Measurements from ENCODE around the gene MRPL58.
"Not testable (repeated sequence)": the region's sequence is repeated elsewhere in the genome, so short reads cannot be mapped to it uniquely, and the experiment has no call there.

MRPL58 gene

DNA sequence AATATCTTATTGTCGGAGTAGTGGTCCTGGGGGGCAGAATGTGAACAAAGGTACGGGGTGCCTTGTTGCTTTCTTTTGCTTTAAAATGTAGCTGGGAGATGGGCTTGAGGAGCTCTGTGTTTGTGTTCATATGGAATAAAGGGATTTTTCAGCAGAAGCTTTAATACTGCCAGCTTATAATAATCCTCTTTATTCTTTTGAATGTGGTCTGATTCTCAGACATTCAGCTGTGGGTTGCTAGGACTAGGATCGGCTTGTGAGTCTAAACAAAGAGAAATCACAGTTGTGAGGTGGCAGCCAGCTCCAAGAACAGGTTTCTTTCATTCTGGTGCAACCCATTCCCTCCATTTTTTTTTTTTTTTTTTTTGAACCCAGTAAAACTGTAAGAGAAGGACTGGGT, 7.2 kb downstream of the MRPL58 start:
- DNase-seq, result no peak

- no peak for DNase-seq
These were observed 8.1 kb downstream of the MRPL58 start for GRCh38 chr17:75020331-75021110.

DNA sequence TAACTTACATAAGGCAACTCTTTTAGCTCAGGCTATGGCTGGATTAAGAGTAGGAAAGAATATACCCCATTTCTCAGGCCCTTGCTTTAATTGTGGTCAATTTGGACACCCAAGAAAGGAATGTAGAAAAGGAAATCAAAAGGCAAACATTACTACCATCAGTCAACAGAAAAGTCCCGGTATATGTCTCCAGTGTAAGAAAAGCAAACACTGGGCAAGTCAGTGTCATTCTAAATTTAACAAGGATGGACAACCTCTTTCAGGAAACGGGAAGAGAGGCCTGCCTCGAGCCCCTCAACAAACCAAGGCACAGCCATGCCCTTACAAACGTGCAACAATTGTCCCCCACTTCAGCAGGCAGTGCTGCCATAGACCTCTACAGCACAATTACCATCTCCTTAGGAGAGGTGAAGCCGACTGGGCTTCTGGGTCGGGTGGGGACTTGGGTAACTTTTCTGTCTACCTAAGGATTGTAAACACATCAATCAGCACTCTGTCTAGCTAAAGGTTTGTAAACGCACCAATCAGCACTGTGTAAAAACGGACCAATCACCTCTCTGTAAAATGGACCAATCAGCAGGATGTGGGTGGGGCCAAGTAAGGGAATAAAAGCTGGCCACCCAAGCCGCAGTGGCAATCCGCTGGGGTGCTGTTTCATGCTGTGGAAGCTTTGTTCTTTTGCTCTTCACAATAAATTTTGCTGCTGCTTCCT, 12.4 kb downstream of the MRPL58 start:
- DNase-seq, result peak; percentile 42

GRCh38 chr17:75025398-75025734, 12.9 kb downstream of the MRPL58 start:
- DNase-seq, result not testable (repeated sequence)

DNA sequence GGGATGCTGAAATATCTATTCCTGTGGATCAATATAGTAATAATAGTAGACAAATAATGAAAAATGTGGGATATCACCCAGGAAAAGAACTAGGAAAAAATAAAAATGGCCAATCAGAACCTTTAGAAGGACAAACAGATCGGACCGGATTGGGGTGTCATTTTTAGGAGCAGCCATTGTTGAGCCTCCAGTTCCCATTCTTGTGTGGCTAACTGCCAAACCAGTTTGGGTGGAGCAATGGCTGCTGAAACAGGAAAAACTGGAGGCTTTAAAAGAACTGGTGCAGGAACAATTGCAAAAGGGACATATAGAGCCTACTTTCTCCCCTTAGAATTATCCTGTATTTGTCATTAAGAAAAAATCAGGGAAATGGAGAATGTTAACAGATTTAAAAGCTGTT, 14.2 kb downstream of the MRPL58 start:
- not testable (repeated sequence) for DNase-seq

DNA sequence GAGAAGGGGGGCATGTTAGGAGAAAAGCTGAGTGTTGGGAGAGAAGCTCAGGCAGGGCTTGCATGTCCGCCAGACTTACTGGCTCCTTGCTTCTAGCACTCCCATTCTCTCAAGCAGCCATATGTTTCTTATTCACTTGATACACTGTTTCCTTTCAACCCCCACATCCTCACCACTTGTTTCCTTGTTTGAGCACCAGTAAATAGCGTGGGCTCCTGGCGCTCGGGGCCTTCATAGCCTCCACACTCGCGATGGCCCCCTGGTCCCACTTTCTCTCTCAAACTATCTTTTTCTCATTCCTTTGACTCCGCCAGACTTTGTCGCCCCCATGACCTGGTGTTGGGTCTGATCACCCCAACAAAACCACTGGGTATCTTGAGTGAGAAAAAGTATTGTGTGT, 17.7 kb downstream of the MRPL58 start:
- DNase-seq, result no peak

DNA sequence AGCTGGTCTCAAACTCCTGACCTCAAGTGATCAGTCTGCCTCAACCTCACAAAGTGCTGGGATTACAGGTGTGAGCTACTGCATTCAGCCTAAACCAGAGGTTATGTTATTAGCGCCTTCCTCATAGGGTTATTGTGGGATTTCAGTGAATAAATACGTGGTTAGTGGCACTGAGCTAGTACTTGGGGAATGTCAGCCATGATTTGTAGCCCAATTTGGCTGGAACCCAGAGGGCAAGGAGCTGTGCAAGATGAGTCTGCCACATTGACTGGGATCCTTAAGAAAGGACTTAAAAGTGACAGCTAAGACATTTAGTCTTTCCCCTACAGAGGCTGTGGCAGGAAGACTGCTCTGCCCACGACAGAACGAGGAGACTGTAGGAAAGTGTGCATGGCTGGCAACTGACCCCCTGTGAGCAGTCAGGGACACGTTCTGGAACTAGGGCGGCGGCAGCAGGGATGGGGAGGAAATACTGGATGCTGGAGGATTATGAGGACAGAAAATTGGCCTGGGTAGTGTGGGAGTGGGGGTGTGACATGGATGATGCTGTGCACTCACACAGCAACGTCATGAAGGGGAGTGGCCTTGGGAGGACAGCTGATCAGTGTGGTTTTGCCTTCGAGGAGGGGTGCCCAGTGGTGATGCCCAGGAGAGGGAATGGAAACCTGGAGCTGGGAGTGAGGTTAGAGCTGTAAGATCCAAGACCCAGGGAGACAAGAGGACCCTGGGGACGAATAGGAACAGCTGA, 19.7 kb downstream of the MRPL58 start:
- DNase-seq, result peak; percentile 67

DNA sequence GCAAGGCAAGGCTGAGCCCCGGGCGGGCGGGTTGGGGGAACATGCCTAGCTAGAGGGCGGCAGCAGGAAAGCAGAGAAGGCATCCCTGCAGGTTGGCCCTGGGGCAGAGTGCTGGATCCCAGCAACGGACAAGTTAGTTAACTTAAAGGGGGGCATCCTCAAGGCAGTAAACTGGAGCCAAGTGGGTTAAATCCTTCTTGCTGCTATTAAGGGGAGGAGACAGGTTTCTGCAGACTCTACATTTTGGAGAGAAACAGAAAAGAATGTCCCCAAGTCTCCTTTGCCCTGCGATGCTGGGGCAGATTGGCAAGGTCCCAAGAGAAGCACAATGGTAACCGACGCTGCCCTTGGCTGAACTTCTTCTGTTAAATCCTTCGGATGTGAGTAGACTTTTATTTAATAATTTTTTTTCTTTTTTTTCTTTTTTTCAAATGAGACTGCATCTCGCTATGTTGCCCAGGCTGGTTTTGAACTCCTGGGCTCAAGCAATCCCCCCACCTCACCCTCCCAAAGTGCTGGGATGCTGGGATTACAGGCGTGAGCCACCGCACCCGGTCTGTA, 20.3 kb downstream of the MRPL58 start:
- no peak for DNase-seq

- DNase-seq, result peak; percentile 88
These were observed 21.1 kb downstream of the MRPL58 start for GRCh38 chr17:75033346-75034235.

- peak; percentile 86 for DNase-seq
These were observed 21.9 kb downstream of the MRPL58 start for GRCh38 chr17:75034236-75034908.

- DNase-seq, result peak; percentile 93
These were observed 24.3 kb downstream of the MRPL58 start for GRCh38 chr17:75036643-75037268.

DNA sequence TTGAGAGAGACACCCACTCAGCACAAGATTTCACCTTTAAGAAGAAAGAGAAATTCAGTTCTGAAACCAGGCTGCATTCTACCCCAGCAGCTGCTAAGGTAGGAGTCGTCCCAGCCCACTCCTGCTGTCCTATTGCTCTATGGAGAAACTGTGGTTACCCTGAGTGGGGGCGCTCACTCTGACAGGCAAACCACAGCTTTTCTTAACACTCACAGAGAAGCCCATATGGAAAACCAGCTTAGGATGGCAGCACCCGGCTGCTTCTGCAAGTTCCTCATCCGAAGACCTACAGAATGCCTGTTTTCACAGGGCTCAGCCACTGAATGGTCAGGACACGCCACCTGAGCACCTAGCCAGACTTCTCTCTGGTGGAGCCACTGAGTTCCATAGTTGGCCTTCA, 26.8 kb downstream of the MRPL58 start:
- no peak for DNase-seq

- DNase-seq, result no peak
These were observed 29.3 kb downstream of the MRPL58 start for GRCh38 chr17:75041656-75042280.

DNA sequence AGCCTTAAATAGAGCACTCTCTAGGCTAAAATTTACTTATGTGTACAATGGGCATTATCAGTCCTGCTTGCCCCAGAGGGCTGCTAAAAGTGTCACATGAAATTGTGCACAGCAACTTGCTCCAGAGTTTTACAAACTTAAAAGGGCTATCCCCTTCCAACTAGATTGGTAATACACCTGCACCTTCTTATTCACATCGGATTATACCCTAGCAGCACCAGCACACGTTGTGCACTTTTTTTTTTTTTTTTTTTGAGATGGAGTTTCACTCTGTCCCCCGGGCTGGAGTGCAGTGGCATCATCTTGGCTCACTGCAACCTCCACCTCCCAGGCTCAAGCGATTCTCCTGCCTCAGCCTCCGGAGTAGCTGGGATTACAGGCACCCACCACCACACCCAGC, 31.3 kb downstream of the MRPL58 start:
- not testable (repeated sequence) for DNase-seq

DNA sequence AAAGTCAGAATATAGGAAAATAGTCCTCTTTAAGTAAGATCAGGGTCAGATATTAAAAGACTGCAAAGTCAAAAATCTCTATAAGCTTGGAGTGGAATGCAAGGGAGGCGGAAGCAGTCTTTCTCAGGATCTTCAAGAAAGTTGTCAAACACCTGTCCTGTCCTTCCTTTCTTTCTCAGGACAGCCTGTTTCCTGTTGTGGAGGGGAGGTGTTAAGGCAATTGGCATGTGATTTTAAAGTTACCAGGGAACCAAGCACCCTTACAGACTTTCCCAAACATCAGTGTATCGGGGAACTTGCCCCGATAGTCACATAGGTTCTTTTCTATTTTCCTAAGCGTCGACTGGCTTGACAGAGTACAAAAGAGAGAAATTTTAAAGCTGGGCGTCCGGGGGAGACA, 32.2 kb downstream of the MRPL58 start:
- no peak for DNase-seq

DNA sequence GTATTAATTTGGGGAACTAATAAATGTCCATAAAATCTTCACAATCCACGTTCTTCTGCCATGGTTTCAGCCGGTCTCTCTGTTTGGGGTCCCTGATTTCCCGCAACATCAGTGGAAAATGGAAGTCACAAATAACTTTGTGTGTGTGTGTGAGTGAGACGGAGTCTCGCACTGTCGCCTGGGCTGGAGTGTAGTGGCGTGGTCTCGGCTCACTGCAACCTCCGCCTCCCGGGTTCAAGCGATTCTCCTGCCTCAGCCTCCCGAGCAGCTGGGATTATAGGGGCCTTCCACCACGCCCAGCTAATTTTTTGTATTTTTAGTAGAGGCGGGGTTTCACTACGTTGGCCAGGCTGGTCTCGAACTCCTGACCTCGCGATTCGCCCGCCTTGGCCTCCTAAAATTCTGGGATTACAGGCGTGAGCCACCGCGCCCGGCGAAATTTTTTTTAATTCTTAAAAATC, 33.5 kb downstream of the MRPL58 start:
- DNase-seq, result not testable (repeated sequence)

DNA sequence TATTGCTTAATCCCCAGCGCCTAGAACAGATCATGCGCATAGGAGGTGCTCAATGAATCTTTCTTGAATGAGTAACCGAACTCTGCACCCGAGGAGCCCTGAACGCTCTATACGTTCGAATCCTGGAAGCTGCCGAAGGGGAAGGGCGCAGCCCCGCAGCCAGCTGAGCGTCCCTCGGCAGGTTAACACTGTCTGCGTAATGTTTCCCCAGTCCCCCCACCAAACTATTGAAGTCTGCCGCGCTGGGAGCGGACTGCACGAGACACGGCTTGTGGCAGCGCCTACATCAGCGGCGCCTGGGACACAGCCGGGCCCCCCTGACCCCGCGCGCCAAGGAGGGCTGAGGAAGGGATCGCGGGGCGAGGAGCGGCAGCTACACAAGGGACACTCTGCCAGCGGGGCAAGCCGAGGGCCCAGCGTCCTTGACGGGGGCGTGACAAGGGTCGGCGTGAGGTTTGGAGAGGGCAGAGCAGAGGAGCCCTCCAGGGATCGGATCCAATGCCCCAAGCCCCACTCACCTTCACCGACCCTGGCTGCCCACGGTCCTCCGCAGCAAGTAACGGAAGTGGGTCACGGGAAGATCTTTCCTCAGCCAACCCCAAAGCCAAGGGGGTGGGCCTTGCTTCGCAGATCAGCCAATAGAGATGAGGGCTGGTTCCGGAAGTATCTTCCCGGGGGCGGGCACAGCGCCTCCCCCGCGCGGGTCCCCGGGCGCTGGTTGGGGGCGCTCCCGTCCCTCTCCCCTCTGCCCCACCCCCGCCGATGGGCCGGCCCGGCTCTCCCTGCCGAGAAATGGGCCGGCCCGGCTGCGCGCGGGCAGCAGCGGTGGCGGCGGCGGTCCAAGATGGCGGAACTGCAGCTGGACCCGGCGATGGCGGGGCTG, 34.2 kb downstream of the MRPL58 start, which contains the start of the genes ATP5PD and KCTD2:
Gene ATP5PD (minus strand): TSS at position 563 of the 883 bp plus-strand sequence. CDS start 4,319 bp downstream, outside the sequence.
Gene KCTD2 (plus strand): TSS at position 819 of the 883 bp plus-strand sequence. CDS start 26 bp downstream, at position 845.
- DNase-seq, result peak; percentile 95

DNA sequence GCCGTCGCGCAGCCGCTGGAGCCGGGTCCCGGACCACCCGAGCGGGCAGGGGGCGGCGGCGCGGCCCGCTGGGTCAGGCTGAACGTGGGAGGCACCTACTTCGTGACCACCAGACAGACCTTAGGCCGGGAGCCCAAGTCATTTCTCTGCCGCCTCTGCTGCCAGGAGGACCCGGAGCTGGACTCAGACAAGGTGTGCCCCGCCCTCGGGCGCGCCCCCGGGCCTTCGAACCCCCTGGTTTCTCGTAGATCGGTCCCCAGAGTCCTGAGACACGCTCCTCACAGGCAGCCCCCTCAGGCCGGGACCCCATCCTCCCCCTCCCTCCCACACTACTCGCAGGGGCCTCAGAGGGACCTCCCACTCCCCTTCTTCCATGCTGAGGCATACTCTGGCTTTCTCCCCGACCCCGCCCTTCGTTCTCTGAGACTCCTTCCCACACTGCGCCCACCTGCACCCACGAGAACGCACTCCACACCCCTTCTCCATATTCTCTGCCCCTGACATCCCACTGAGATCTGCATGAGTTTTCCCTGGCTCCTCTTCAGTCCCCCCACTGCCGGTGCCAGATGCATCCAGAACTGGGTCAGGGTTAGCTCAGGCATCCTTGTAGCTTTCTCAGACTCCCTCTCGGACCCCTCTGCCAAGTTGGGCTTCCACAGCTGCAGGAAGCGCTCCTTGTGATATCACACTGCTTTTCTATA, 35.1 kb downstream of the MRPL58 start:
- DNase-seq, result peak; percentile 9
